Activated CD4-positive, alpha-beta T cell treated with anti-CD3 and anti-CD28 coated beads, Interleukin-2, amount 10 ng/mL, durations not matched to agents 7 days and 5 days (primary cell): ENCODE measurements around the gene ARHGEF17. TPM values are rescaled to one million over a fixed set of nuclear protein-coding genes. Genes with fewer than 3 reads are reported as not detected.

Source experiments
- CTCF ChIA-PET: fragments of 350-600 bp; sonication (Branson Sonifier 250); formaldehyde crosslinking; loops from one replicate; lab custom pipeline; 2021; ENCODE audit warnings: antibody characterized with exemption; lab: Charles Lee
- POLR2A ChIA-PET: fragments of 350-600 bp; sonication (Branson Sonifier 250); formaldehyde crosslinking; loops from one replicate; lab custom pipeline; 2021; ENCODE audit warnings: antibody characterized with exemption; lab: Charles Lee
- DNase-seq: peaks from one replicate; pipeline ENCODE4 v3.0.0-alpha.2; 2020
- H3K27ac Mint-ChIP-seq: one replicate; pipeline ENCODE4 v1.8.0; 2021; ENCODE audit warnings: mild to moderate bottlenecking, moderate library complexity, mixed read lengths
- H3K27me3 Mint-ChIP-seq: one replicate; pipeline ENCODE4 v1.8.0; 2021; ENCODE audit warnings: mixed read lengths
- H3K36me3 Mint-ChIP-seq: one replicate; pipeline ENCODE4 v1.8.0; 2021; ENCODE audit warnings: low read depth, mixed read lengths
- H3K4me1 Mint-ChIP-seq: one replicate; pipeline ENCODE4 v1.8.0; 2021; ENCODE audit warnings: mixed read lengths
- H3K4me3 Mint-ChIP-seq: one replicate; pipeline ENCODE4 v1.8.0; 2021; ENCODE audit warnings: mild to moderate bottlenecking, moderate library complexity, mixed read lengths
- H3K9me3 Mint-ChIP-seq: one replicate; pipeline ENCODE4 v1.8.0; 2021; ENCODE audit warnings: mixed read lengths
- total RNA-seq, 2 experiments: library from RNA; stranded (reverse); gene quantifications; one replicate each; pipeline ENCODE4 v1.2.3, GENCODE V29; 2021

The ARHGEF17 gene
- total RNA-seq, 2 experiments from 2014 or later: not detected

DNA sequence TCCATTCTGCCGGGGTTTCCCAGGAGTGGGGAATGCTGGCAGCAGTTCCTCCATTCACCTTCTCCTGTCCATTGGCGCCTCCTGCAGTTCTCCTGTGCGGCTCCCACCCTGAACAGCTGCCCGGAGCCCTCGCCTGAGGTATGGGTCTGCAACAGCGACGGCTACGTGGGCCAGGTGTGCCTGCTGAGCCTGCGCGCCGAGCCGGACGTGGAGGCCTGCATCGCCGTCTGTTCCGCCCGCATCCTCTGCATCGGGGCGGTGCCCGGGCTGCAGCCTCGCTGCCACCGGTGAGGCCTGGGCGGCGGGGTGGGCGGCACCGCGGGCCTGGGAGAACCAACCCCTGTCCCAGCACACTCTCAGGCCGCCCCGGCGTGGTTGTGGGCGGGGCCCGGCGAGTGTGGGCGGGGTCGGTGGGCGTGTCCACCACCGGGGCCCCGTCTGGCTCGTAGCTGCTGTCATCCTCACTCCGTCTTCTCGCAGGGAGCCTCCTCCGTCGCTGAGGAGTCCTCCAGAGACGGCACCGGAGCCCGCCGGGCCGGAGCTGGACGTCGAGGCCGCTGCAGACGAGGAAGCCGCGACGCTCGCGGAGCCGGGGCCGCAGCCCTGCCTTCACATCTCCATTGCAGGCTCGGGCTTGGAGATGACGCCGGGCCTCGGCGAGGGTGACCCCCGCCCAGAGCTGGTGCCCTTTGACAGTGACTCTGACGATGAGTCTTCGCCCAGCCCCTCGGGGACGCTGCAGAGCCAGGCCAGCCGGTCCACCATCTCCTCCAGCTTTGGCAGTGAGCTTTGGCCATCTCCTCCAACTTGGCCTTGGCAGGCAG, 54.1 kb downstream of the ARHGEF17 start:
- CTCF ChIA-PET: interaction anchor here (0.7 to 8.2 kb wide), 3 partner anchors 11 to 25 kb away, joined by 3 to 57 read pairs (median 5); no protein-coding TSS in a partner anchor
- H3K36me3 Mint-ChIP-seq: peaks cover 5% of the 10 kb centered on the region

DNA sequence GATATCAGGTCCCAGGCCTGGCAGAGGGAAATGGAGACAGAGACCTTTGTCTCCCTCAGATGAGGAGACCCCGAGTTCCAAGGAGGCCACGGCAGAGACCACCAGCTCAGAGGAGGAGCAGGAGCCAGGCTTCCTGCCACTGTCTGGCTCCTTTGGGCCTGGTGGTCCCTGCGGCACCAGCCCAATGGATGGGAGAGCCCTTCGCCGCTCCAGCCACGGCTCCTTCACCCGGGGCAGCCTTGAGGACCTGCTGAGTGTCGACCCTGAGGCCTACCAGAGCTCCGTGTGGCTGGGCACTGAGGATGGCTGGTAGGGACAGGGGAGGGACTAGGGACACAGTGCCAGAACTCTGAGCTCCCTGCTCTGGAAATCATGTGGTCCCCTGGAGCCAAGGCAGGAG, 55.1 kb downstream of the ARHGEF17 start:
- no peaks in the 10 kb centered on the region for H3K9me3 Mint-ChIP-seq
- DNase-seq: no peak
- peaks cover 5% of the 10 kb centered on the region for H3K36me3 Mint-ChIP-seq
- ChIA-PET CTCF (interaction anchor here (1.0 to 8.2 kb wide), 3 partner anchors 12 to 297 kb away, joined by 3 to 57 read pairs (median 5); no protein-coding TSS in a partner anchor), POLR2A (no interaction called here)
- H3K4me3 Mint-ChIP-seq: no peak overlapping the region
- no peak overlapping the region for H3K27ac Mint-ChIP-seq
- H3K4me1 Mint-ChIP-seq: peaks cover 27% of the 10 kb centered on the region
- no peaks in the 10 kb centered on the region for H3K27me3 Mint-ChIP-seq

More for the DNA sequence above, 54.1 kb downstream of the ARHGEF17 start:
- Mint-ChIP-seq H3K9me3 (no peaks in the 10 kb centered on the region), H3K27me3 (no peaks in the 10 kb centered on the region), H3K27ac (no peak overlapping the region), H3K4me3 (no peak overlapping the region), H3K4me1 (peaks cover 19% of the 10 kb centered on the region)
- DNase-seq: no peak
- POLR2A ChIA-PET: no interaction called here

DNA sequence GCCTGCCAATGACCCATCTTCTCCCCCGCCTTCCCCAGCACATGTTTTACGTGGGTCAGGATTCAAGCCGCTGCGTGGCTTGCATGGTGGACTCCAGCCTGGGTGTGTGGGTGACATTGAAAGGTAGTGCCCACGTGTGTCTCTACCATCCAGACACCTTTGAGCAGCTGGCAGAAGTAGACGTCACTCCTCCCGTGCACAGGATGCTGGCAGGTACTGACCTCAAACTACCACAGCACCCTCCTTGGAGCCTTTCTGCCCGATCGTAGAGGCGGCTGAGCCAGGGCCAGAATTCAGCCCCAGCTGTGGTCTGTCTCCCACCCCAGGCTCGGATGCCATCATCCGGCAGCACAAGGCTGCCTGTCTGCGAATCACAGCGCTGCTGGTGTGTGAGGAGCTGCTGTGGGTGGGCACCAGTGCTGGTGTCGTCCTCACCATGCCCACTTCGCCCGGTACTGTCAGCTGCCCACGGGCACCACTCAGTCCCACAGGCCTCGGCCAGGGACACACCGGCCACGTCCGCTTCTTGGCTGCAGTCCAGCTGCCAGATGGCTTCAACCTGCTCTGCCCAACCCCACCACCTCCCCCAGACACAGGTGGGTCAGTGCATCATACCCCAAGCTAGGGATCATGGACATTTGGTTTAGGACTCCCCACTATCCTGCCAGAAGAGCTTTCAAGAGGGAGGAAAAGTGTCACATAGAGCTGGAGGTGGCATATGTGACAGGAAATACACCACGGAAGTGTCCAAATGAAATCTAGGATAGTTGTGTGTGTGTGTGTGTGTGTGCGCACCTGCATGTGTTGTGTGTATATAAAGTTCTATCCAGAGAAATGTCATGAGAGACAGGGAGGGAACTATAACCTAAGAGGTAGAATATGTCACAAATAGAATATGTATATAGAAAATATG, 57.5 kb downstream of the ARHGEF17 start:
- Mint-ChIP-seq H3K4me1 (peaks cover 27% of the 10 kb centered on the region), H3K36me3 (peaks cover 5% of the 10 kb centered on the region), H3K27me3 (no peaks in the 10 kb centered on the region), H3K9me3 (no peaks in the 10 kb centered on the region), H3K4me3 (no peak overlapping the region), H3K27ac (peak overlapping the region; percentile 87)
- ChIA-PET POLR2A (no interaction called here), CTCF (interaction anchor here (0.7 to 8.2 kb wide), 5 partner anchors 11 to 296 kb away, joined by 3 to 57 read pairs (median 4); partner anchors contain the start of gene RELT)
- no peak for DNase-seq

DNA sequence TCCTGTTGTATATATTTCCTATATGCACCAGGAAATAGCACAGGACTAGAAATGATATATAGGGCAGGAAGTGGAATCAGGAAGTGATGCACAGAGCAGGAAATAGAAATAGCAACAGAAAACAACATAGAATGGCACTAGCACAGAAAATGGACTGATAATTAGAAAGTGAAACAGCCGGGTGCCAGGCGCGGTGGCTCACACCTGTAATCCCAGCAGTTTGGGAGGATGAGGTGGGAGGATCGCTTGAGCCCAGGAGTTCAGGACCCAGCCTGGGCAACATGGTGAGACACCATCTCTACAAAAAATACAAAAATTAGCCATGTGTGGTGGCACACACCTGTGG, 58.2 kb downstream of the ARHGEF17 start:
- peaks cover 5% of the 10 kb centered on the region for H3K36me3 Mint-ChIP-seq
- peak; percentile 54 for DNase-seq
- H3K27ac Mint-ChIP-seq: peak overlapping the region; percentile 87
- POLR2A ChIA-PET: no interaction called here
- H3K27me3 Mint-ChIP-seq: no peaks in the 10 kb centered on the region
- peak overlapping the region; percentile 4 for H3K4me3 Mint-ChIP-seq
- no peaks in the 10 kb centered on the region for H3K9me3 Mint-ChIP-seq
- CTCF ChIA-PET: interaction anchor here (0.8 to 8.2 kb wide), 3 partner anchors 11 to 295 kb away, joined by 4 to 57 read pairs (median 5); no protein-coding TSS in a partner anchor
- H3K4me1 Mint-ChIP-seq: peaks cover 27% of the 10 kb centered on the region

DNA sequence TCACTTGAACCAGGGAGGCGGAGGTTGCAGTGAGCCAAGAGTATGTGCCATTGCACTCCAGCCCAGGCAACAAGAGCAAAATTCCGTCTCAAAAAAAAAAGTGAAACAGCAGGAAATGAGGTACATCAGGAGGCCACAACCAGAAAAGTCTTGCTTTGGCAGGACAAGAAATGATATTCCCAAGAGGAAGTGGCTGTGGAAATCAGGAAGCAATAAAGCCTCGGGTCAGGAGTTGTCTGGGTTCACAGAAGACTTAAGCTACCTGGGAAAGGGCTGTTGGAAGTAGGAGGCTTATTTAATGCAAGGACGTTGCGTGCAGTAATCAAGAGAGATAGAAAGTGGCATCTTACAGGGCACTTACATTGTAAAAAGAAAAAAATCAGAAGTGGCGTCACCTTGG, 58.9 kb downstream of the ARHGEF17 start:
- no peaks in the 10 kb centered on the region for H3K27me3 Mint-ChIP-seq
- ChIA-PET POLR2A (no interaction called here), CTCF (interaction anchor here (0.7 to 8.2 kb wide), 2 partner anchors 15 to 663 kb away, joined by 5 to 57 read pairs; no protein-coding TSS in a partner anchor)
- H3K4me1 Mint-ChIP-seq: peaks cover 27% of the 10 kb centered on the region
- H3K9me3 Mint-ChIP-seq: no peaks in the 10 kb centered on the region
- peaks cover 5% of the 10 kb centered on the region for H3K36me3 Mint-ChIP-seq
- no peak for DNase-seq
- H3K4me3 Mint-ChIP-seq: no peak overlapping the region
- H3K27ac Mint-ChIP-seq: peak overlapping the region; percentile 87

DNA sequence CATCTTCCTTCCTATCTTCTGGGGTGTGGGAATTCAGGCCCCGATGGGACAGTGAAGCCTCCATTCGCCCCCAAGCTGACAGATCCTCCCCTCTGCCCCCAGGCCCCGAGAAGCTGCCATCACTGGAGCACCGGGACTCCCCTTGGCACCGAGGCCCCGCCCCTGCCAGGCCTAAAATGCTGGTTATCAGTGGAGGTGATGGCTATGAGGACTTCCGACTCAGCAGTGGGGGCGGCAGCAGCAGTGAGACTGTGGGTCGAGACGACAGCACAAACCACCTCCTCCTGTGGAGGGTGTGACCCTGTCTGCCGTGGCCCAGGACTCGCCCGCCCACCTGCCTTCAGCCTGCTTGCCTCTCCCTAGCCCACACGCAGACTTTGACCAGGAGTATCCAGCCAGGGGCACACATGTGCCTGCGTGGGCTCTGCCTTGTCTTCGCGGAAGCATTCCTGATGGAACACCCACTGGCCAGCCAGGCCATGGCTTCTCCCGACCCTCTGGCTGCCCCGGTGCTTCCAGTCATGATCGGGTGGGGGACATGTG, 59.5 kb downstream of the ARHGEF17 start:
- CTCF ChIA-PET: interaction anchor here (0.7 to 8.2 kb wide), 2 partner anchors 16 to 664 kb away, joined by 5 to 57 read pairs; no protein-coding TSS in a partner anchor
- no peaks in the 10 kb centered on the region for H3K9me3 Mint-ChIP-seq
- H3K4me3 Mint-ChIP-seq: no peak overlapping the region
- peaks cover 27% of the 10 kb centered on the region for H3K4me1 Mint-ChIP-seq
- H3K27me3 Mint-ChIP-seq: no peaks in the 10 kb centered on the region
- POLR2A ChIA-PET: no interaction called here
- H3K27ac Mint-ChIP-seq: peak overlapping the region; percentile 87
- peaks cover 5% of the 10 kb centered on the region for H3K36me3 Mint-ChIP-seq
- DNase-seq: no peak

DNA sequence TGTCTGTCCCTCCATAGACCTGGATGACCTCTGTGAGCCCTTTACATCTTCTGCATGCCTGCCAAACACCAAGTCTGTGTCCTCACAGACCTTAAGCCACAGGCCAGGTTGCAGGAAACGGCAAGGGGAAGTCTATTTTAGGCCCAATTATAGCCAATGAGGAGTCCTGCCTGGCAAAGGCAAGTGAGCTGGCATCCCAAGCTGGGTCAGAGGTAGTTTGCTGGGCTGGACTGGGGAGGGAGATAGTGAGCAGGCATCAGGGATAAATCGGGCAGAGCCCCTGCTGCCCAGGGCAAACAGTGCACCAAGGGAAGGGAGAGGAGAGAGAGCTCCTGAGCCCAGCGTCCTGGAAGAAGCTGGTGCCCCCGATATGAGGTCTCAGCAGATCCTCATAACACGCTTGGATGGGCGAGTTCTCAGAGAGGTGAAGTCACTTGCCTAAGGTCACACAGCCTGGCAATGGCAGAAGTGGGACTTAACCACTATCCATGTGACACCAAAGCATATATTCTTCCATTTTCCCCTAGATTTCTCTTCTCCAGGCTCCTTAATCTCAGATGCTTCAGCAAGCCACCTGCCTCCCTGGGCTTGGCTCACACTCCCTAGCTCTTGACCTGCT, 64.4 kb downstream of the ARHGEF17 start:
- no peak overlapping the region for H3K27ac Mint-ChIP-seq
- H3K36me3 Mint-ChIP-seq: peaks cover 5% of the 10 kb centered on the region

GRCh38 chr11:73374151-73374550, 66.1 kb downstream of the ARHGEF17 start:
- Mint-ChIP-seq H3K36me3 (peaks cover 5% of the 10 kb centered on the region), H3K9me3 (no peaks in the 10 kb centered on the region), H3K4me1 (peaks cover 33% of the 10 kb centered on the region), H3K4me3 (no peak overlapping the region), H3K27ac (no peak overlapping the region), H3K27me3 (no peaks in the 10 kb centered on the region)
- POLR2A ChIA-PET: no interaction called here
- CTCF ChIA-PET: interaction anchor here (1.4 to 1.7 kb wide), 2 partner anchors 13 to 23 kb away, joined by 6 to 9 read pairs; no protein-coding TSS in a partner anchor
- DNase-seq: no peak

More for the DNA sequence above, 64.4 kb downstream of the ARHGEF17 start:
- Mint-ChIP-seq H3K9me3 (no peaks in the 10 kb centered on the region), H3K27me3 (no peaks in the 10 kb centered on the region), H3K4me3 (no peak overlapping the region), H3K4me1 (peaks cover 22% of the 10 kb centered on the region)
- DNase-seq: no peak
- ChIA-PET POLR2A (no interaction called here), CTCF (interaction anchor here (0.6 to 2.3 kb wide), 6 partner anchors 12 to 262 kb away, joined by 3 to 9 read pairs (median 5); no protein-coding TSS in a partner anchor)

GRCh38 chr11:73375830-73376159, 67.7 kb downstream of the ARHGEF17 start:
- H3K4me1 Mint-ChIP-seq: peaks cover 41% of the 10 kb centered on the region
- peak overlapping the region; percentile 94 for H3K4me3 Mint-ChIP-seq
- H3K27ac Mint-ChIP-seq: peak overlapping the region; percentile 89
- ChIA-PET POLR2A (no interaction called here), CTCF (interaction anchor here (0.9 to 1.7 kb wide), 6 partner anchors 11 to 23 kb away, joined by 3 to 7 read pairs (median 4); no protein-coding TSS in a partner anchor)
- no peaks in the 10 kb centered on the region for H3K27me3 Mint-ChIP-seq
- H3K9me3 Mint-ChIP-seq: no peaks in the 10 kb centered on the region
- peaks cover 5% of the 10 kb centered on the region for H3K36me3 Mint-ChIP-seq
- no peak for DNase-seq

DNA sequence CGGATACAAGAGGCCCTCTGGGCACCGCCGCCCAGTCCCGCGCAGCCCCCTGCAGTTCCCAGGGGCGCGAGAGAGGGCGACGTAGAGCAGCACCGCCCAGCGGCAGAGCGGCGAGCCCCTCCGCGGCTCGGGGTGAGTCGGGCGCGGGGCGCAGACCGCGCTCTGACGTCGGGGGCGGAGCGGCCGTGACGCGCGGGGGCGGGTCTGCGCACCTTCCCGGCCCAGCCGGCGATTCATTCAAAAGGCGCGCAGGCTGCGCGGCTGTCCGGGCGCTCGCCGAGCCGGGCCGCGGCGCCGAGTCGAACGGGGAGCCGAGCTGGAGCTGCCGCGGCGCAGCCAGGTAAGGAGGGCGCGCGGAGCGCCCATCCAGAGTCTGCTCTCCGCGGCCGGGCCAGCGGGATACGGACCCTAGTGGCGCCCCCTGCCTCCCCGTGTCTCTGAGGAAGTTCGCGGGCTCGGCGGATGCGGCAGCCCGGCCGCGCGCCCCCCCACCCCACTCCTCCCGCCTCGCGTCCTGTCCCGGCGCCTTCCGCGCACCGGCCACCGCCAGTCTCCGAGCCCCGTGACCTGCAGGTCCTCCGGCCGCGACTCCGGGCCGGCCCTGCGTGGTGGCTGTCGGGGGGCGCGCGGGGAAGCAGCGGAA, 68.2 kb downstream of the ARHGEF17 start, which contains the start of gene RELT:
TSS of gene RELT (plus strand) at position 240 of the 643 bp plus-strand sequence. CDS start 12,738 bp downstream, outside the sequence.
- Mint-ChIP-seq H3K4me3 (peak within 1 kb of the TSS; percentile 94), H3K27ac (peak within 1 kb of the TSS; percentile 95), H3K4me1 (peaks cover 46% of the 10 kb centered on the region), H3K9me3 (no peaks in the 10 kb centered on the region), H3K36me3 (peaks cover 5% of the 10 kb centered on the region), H3K27me3 (no peaks in the 10 kb centered on the region)
- ChIA-PET POLR2A (interaction anchor here (0.6 kb wide), 1 partner anchor 267 kb away, joined by 3 read pairs; no protein-coding TSS in a partner anchor), CTCF (interaction anchor here (0.5 to 2.0 kb wide), 11 partner anchors 11 to 235 kb away, joined by 3 to 8 read pairs (median 4); no protein-coding TSS in a partner anchor)
- DNase-seq: peak; percentile 90
